Caco-2 (cell line): ENCODE data around the gene RALGPS1. TPM values are rescaled to one million over a fixed set of nuclear protein-coding genes. Genes with fewer than 3 reads are reported as not detected.

Experiments
- BruUV-seq: library from RNA; stranded (reverse); fragments of 400-500 nt; replicated peaks from 2 replicates; lab custom pipeline; 2021; lab: Mats Ljungman, UMichigan
- CTCF ChIA-PET: fragments of 300-600 bp; sonication (Branson Sonifier 250); formaldehyde crosslinking; loops from one replicate; lab custom pipeline; 2022; ENCODE audit warnings: antibody characterized with exemption; lab: Charles Lee
- POLR2A ChIA-PET: fragments of 300-600 bp; sonication (Branson Sonifier 250); formaldehyde crosslinking; loops from one replicate; lab custom pipeline; 2022; ENCODE audit warnings: antibody characterized with exemption; lab: Charles Lee
- DNase-seq, 2 experiments: peaks; one replicate each; pipeline versions ENCODE4 v3.0.0 to v3.0.0-alpha.2; 2020 to 2022
- H3K27me3 ChIP-seq: replicated peaks from 2 replicates; pipeline ENCODE4 v1.6.0; 2011; ENCODE audit warnings: low read length; ENCODE audit not compliant: control insufficient read depth, insufficient read depth
- H3K36me3 ChIP-seq: 2 replicates; pipeline ENCODE4 v1.5.1; 2011; ENCODE audit warnings: low read length; ENCODE audit not compliant: control insufficient read depth, insufficient read depth
- H3K4me1 ChIP-seq: fragments of 250-450 bp; sonication (Bioruptor Pico); 2 replicates; pipeline ENCODE4 v1.5.1; 2020; ENCODE audit warnings: mild to moderate bottlenecking
- H3K4me3 ChIP-seq: 2 replicates; pipeline ENCODE4 v1.5.1; 2011; ENCODE audit warnings: low read depth, mild to moderate bottlenecking, control low read depth, low read length
- H3K9me3 ChIP-seq: fragments of 250-450 bp; sonication (Bioruptor Pico); 2 replicates; pipeline ENCODE4 v1.5.1; 2020; ENCODE audit warnings: mild to moderate bottlenecking, moderate library complexity
- H3K27ac Mint-ChIP-seq: one replicate; pipeline ENCODE4 v1.8.0; 2022; ENCODE audit warnings: mixed read lengths; ENCODE audit not compliant: unreplicated experiment
- H3K27me3 Mint-ChIP-seq: one replicate; pipeline ENCODE4 v1.8.0; 2022; ENCODE audit warnings: mixed read lengths; ENCODE audit not compliant: insufficient read depth, unreplicated experiment
- H3K36me3 Mint-ChIP-seq: one replicate; pipeline ENCODE4 v1.8.0; 2022; ENCODE audit warnings: mild to moderate bottlenecking, mixed read lengths; ENCODE audit not compliant: insufficient read depth, unreplicated experiment
- H3K4me1 Mint-ChIP-seq: one replicate; pipeline ENCODE4 v1.8.0; 2022; ENCODE audit warnings: low read depth, mixed read lengths; ENCODE audit not compliant: unreplicated experiment
- H3K4me3 Mint-ChIP-seq: one replicate; pipeline ENCODE4 v1.8.0; 2022; ENCODE audit warnings: mild to moderate bottlenecking, moderate library complexity, mixed read lengths; ENCODE audit not compliant: unreplicated experiment
- H3K9me3 Mint-ChIP-seq: one replicate; pipeline ENCODE4 v1.8.0; 2022; ENCODE audit warnings: mixed read lengths; ENCODE audit not compliant: unreplicated experiment
- intact Hi-C: fragments of 100-400 bp; cut with micrococcal nuclease; formaldehyde crosslinking; loops from one replicate; pipeline ENCODE4 v1.10.0; 2022; ENCODE audit not compliant: unreplicated experiment
- total RNA-seq: library from RNA; stranded (reverse); gene quantifications from 2 replicates; pipeline ENCODE4 v1.2.3, GENCODE V29; 2022
- TF ChIP-seq, protein P1 (sequence below), 2 experiments: fragments of 200-600 bp in 1 of 2; IDR thresholded peaks; 1 replicate in 1 of 2; 2 replicates in 1 of 2; pipeline versions ENCODE4 v1.5.1 to v1.8.0; 2011 to 2022; ENCODE audit warnings: antibody characterized with exemption in 1 of 2, control low read depth in 1 of 2, inconsistent platforms in 1 of 2, low read depth in 1 of 2, low read length in 1 of 2, mild to moderate bottlenecking in 1 of 2, moderate library complexity in 1 of 2; ENCODE audit not compliant: insufficient read depth in 1 of 2, severe bottlenecking in 1 of 2, unreplicated experiment in 1 of 2

The RALGPS1 gene
- total RNA-seq, 1 experiment from 2014 or later, result 41.5 TPM

DNA sequence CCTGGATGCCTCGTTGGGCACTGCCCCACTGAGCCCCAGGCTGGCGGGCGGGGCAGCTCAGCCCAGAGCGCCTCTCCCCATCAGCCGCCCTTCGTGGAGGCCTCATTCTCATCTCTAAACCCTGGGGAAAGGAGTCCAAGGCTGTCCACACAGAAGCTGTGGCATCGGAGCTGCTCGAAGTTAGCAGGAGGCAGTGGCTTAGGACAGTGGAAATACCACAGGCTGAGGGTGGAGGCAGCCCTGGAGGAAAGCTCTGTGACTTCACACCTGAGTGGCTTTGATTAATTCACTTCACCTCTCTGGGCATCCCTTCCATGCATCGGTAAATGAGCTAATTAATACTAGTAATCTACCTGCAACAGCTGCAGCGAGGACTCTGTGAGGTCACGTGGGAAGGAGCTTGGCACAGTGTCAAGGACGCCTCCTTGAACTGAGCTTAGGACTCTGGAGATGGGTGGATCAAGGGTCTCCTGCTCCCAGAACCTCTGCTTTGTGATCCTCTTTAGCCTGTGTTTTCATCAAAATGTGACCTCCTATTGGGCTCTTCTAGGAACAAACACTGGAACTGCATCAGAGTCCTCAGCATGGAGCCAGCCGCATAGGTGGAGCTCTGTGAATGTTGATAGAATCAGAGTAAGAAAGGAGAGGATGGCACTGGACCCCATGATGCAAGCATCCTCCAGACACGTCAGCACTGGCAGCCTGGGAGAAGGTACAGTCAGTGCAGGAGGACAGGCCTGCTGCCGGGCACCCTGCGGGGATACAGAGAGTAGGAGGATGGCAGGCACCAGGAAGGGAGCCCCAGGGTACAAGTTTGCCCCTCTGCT, 208.7 kb downstream of the RALGPS1 start:
- Mint-ChIP-seq H3K27ac (no peak overlapping the region), H3K36me3 (peaks cover 14% of the 10 kb centered on the region), H3K4me3 (no peak overlapping the region), H3K4me1 (peaks cover 19% of the 10 kb centered on the region), H3K27me3 (no peaks in the 10 kb centered on the region), H3K9me3 (no peaks in the 10 kb centered on the region)
- no peak overlapping the region for H3K4me3 ChIP-seq
- CTCF ChIA-PET, result interaction anchor here (1.0 kb wide), 1 partner anchor 184 kb away, joined by 3 read pairs; no protein-coding TSS in a partner anchor
- TF ChIP-seq, protein P1, sequence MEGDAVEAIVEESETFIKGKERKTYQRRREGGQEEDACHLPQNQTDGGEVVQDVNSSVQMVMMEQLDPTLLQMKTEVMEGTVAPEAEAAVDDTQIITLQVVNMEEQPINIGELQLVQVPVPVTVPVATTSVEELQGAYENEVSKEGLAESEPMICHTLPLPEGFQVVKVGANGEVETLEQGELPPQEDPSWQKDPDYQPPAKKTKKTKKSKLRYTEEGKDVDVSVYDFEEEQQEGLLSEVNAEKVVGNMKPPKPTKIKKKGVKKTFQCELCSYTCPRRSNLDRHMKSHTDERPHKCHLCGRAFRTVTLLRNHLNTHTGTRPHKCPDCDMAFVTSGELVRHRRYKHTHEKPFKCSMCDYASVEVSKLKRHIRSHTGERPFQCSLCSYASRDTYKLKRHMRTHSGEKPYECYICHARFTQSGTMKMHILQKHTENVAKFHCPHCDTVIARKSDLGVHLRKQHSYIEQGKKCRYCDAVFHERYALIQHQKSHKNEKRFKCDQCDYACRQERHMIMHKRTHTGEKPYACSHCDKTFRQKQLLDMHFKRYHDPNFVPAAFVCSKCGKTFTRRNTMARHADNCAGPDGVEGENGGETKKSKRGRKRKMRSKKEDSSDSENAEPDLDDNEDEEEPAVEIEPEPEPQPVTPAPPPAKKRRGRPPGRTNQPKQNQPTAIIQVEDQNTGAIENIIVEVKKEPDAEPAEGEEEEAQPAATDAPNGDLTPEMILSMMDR (IDR thresholded peaks at IDR 0.05; ENCODE audit: insufficient read depth in 1 of 2, low read depth in 1 of 2, low read length in 1 of 2, severe bottlenecking in 1 of 2, unreplicated experiment in 1 of 2), result no peak
- H3K36me3 ChIP-seq, result no peaks in the 10 kb centered on the region; the same call in 1 of the 2 replicates
- intact Hi-C loops, result loop anchor here (5.0 kb wide), 1 partner anchor 421 kb away; no protein-coding TSS in a partner anchor
- POLR2A ChIA-PET, result no interaction called here
- no peaks in the 10 kb centered on the region for H3K9me3 ChIP-seq
- H3K27me3 ChIP-seq, result no peaks in the 10 kb centered on the region
- DNase-seq, result no peak
- H3K4me1 ChIP-seq, result peaks cover 9% of the 10 kb centered on the region
- no TSS peak for BruUV-seq

DNA sequence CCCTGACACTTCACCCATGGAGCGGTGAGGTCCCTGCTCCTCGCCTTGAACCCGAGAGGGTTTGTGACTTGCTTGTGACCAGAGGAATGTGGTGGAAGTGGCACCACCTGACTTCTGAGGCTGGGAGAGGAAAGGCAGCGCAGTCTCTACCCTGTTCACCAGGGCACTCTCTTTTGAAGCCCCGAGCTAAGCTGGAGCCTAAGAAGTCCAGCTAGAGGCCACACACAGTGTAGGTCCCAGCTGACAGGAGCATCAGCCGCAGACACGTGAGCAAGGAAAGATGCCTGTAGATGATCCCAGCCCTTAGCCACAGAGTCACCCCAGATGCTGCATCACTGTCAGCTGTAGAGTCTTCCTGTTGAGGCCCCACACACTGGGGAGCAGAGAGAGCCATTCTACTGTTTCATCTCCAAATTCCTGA, 209.5 kb downstream of the RALGPS1 start:
- Histone ChIP-seq H3K4me1 (peaks cover 17% of the 10 kb centered on the region), H3K9me3 (no peaks in the 10 kb centered on the region), H3K27me3 (no peaks in the 10 kb centered on the region), H3K36me3 (no peaks in the 10 kb centered on the region; the same call in 1 of the 2 replicates), H3K4me3 (no peak overlapping the region)
- DNase-seq, result no peak
- Mint-ChIP-seq H3K4me1 (peaks cover 16% of the 10 kb centered on the region), H3K4me3 (no peak overlapping the region), H3K27me3 (no peaks in the 10 kb centered on the region), H3K9me3 (no peaks in the 10 kb centered on the region), H3K36me3 (peaks cover 12% of the 10 kb centered on the region), H3K27ac (no peak overlapping the region)
- TF ChIP-seq, protein P1 (IDR thresholded peaks at IDR 0.05; ENCODE audit: insufficient read depth in 1 of 2, low read depth in 1 of 2, low read length in 1 of 2, severe bottlenecking in 1 of 2, unreplicated experiment in 1 of 2), result no peak
- no TSS peak for BruUV-seq
- CTCF ChIA-PET, result no interaction called here
- intact Hi-C loops, result loop anchor here (5.0 kb wide), 1 partner anchor 422 kb away; no protein-coding TSS in a partner anchor
- POLR2A ChIA-PET, result no interaction called here

DNA sequence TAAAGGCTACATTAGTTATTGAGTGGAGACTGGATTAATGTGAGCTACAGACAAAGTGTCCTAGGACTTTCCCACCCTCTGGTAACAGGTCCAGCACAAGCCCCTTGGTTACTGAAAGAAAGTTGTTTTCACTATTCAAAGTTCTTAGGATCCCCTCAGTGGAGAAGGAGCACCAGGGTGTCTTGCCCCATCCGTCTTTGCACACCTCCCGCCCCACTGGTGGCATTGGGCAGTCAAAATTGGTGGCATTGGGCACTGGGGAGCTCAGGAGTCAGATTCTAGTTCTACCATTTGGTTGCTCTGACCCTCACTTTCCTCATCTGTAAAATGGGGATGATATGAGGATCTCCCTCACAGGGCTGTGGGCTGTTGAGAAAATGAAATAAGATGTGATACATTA, 210.2 kb downstream of the RALGPS1 start:
- intact Hi-C loops, result loop anchor here (5.0 kb wide), 2 partner anchors 47 to 422 kb away; no protein-coding TSS in a partner anchor
- peaks cover 9% of the 10 kb centered on the region for H3K36me3 Mint-ChIP-seq
- H3K9me3 Mint-ChIP-seq, result no peaks in the 10 kb centered on the region
- ChIA-PET POLR2A (no interaction called here), CTCF (no interaction called here)
- no peaks in the 10 kb centered on the region; the same call in 1 of the 2 replicates for H3K36me3 ChIP-seq
- no peak for DNase-seq
- H3K4me3 ChIP-seq, result no peak overlapping the region
- TF ChIP-seq, protein P1 (IDR thresholded peaks at IDR 0.05; ENCODE audit: insufficient read depth in 1 of 2, low read depth in 1 of 2, low read length in 1 of 2, severe bottlenecking in 1 of 2, unreplicated experiment in 1 of 2), result no peak
- H3K9me3 ChIP-seq, result no peaks in the 10 kb centered on the region
- no peaks in the 10 kb centered on the region for H3K27me3 Mint-ChIP-seq
- no peak overlapping the region for H3K27ac Mint-ChIP-seq
- H3K4me3 Mint-ChIP-seq, result no peak overlapping the region
- peaks cover 24% of the 10 kb centered on the region for H3K4me1 ChIP-seq
- H3K27me3 ChIP-seq, result no peaks in the 10 kb centered on the region
- H3K4me1 Mint-ChIP-seq, result peaks cover 21% of the 10 kb centered on the region
- BruUV-seq, result no TSS peak
